GM18868 (cell line): Measurements from ENCODE around the gene INO80.

ENCODE experiments used
- ATAC-seq: cut with Tn5 transposase; IDR thresholded peaks from one replicate; pipeline ENCODE4 v1.9.1; 2021; ENCODE audit warnings: mild to moderate bottlenecking, moderate library complexity; ENCODE audit not compliant: unreplicated experiment

INO80 gene

DNA sequence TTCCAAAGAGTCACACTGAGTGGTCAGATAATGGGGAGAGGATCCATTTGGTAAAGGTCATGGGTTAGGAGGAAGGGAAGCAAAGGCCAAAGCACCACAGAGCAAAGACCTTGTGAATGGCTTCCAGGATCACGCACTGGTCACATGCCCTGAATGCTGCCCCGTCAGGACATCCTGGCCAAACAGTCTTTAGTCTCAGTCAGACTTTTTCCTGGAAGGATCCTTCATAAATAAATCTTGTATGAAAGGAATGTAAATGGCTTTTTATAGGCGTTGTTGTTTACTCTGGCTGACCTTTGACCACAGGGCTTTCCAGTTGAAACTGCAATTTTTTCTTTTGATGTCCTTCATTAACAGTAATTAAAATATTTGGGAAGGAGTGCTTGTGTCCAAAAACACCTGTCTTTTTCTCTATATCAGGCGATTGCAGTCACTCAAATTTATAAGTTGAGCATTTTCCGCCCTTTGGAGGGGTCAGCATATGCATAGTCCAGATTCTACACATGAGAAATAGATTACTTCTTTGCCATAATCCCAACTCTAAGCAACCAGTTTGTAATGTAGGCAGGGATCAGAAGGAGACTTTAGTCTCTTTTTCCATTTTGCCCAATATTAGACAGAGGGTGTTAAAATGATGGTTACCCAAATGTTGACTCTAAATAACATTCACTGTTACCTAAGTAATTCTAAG lies 114.4 kb downstream of the INO80 start:
- no peak for ATAC-seq

DNA sequence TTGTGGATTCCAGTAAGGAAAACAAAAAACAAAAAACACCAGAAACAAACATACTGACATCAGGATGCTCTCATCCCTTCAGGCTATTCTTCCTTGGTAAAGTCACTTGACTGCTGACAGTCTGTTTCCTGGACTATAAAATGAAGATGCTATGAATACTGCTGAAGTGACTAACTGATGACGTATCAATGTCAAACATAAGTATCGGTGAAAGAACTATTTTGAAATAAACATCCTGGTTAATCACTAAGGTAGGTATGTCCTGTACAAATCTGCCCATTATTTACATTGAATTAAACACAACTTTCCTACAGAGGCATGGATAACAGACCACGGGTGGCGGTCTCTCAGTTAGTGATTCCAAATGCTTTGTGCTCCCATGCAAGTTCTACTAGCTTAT lies 116.9 kb downstream of the INO80 start:
- no peak for ATAC-seq

DNA sequence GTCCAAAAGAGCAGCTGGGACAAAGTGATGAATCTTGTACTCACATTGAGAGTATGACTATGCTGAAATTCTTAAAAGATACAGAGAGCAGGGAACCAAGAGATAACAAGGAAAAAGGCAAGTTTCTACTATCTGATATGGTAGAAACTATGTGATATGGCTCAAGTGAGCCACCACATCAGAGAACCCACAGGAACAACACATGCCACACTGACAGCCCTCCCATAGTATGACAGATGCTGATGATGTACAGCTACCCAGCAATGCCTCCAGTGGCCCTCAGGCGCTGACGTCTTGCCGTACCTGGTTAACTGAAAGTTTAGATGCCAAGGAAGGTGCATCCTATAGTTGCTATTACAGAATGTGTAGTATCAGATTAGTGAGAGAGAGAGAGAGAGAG lies 120.4 kb downstream of the INO80 start:
- no peak for ATAC-seq

DNA sequence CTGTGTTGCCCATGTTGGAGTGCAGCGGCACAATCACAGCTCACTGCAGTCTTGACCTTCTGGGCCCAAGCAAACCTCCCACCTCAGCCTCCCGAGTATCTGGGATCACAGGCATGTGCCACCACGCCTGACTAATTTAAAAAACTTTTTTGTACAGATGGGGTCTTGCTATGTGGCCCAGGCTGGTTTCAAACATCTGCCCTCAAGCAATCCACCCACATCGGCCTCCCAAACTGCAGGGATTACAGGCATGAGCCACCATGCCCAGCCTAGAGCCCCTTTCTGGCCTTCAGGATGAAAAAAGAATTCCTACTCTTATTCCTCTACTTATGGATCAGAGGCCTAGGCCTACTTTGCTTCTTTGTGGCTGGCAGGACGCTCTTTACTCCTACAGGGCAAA lies 123.3 kb downstream of the INO80 start:
- ATAC-seq: no peak

DNA sequence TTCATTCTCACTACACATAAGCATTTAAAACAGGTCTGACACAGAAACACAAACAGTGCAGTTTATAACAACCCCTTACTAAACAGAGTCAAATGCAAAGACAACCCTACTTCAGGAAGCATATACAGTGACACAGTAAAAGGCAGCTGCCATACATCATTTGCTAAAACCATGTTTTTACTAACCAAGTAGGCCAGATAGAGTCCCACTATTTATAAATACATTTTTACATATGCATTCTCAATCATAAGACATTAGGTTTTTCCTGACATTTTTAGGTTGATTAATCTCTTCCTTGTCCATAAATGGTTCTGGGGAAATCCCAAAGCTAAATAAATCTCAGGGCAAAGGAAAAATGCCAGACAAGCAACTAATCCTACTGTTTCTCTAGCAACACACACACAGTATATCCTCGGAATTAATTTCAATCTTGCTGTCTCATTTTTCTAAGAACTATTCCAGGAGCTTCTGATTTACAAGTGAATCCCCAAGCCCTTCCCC lies 123.8 kb downstream of the INO80 start:
- no peak for ATAC-seq

DNA sequence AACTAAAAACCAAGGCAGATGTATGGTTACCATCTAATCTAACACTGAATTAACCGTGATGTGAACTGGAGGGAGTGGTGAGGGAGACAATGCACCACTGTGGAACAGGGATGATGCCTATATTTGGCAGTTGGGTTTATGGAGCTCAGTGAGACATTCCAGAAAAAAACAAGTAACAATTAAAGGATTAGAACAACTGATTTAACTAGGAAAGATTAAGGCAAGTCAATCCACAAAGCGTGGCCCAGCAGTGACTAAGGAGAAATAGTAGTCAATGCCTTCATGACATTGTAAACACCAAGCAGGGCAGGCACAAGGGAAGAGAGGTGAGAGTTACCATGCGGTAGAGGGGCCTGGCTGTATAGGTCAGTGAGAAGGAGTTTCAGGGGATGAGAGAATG lies 124.7 kb downstream of the INO80 start:
- no peak for ATAC-seq

DNA sequence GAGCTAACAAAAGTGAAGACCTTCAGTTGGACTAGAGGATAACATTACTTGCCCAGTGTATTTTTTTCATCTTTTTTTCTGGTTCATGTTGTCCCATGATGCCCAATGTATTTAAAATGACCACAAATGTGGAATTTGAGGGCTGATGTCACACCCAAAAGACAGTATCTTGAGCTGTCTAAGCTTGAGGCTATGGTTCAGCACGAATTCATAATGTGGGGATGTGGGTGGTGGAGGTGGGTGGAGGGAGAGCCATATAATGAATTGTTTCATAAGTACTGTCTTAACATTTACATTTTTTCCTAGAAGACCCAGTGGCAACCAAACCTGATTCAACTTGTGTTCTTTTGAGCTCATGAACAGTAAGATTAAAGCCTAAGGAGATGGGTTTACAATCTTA lies 125.3 kb downstream of the INO80 start:
- no peak for ATAC-seq

DNA sequence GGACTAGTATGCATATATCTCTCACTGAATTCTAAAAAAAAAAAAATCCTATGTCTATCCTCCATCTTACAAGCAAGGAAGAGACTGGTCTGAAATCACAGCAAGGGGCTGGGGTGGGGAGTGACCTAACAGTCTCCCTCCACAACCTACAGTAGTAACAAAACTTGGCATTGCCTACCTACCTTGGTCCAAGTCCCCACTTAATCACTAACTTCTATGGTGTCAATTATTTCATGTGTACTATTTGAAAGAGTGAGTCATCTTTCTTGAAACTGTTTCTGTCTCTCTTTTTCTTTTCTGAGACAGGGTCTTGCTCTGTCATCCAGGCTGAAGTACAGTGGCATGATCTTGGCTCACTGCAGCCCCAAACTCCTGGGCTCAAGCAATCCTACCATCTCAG lies 126.0 kb downstream of the INO80 start:
- no peak for ATAC-seq

DNA sequence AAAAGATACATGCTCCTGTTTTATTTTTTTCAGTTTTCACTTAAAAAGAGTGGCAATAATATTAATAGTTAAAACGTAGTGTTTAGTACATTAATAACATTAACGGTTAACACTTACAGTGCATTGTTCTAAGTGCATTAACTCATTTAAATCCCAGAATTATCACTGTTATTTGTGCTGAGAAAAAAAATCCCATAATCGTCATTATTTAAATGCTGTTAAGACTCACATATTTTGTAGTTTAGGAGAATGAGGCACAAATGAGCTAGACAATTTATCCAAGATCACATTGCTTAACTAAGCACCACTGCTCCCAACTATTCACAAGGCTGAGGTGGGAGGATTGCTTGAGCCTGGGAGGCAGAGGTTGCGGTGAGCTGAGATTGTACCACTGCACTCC lies 127.9 kb downstream of the INO80 start:
- ATAC-seq: no peak

DNA sequence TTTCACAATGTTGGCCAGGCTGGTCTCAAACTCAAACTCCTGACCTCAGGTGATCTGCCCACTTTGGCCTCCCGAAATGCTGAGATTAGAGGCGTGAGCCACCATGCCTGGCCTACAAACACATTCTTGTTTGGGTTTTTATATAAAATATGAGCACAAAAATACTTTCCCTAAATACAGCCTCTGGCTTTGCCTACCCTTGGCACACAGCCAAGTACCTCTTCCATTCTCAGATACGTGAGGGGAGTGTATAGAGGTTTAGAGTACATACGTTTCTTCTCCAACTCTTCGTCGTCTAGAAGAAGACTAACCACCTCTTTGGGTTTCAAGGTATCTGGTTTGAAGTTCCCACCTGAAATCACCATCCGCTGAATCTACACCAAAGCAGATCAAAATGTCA lies 129.3 kb downstream of the INO80 start:
- ATAC-seq: no peak

DNA sequence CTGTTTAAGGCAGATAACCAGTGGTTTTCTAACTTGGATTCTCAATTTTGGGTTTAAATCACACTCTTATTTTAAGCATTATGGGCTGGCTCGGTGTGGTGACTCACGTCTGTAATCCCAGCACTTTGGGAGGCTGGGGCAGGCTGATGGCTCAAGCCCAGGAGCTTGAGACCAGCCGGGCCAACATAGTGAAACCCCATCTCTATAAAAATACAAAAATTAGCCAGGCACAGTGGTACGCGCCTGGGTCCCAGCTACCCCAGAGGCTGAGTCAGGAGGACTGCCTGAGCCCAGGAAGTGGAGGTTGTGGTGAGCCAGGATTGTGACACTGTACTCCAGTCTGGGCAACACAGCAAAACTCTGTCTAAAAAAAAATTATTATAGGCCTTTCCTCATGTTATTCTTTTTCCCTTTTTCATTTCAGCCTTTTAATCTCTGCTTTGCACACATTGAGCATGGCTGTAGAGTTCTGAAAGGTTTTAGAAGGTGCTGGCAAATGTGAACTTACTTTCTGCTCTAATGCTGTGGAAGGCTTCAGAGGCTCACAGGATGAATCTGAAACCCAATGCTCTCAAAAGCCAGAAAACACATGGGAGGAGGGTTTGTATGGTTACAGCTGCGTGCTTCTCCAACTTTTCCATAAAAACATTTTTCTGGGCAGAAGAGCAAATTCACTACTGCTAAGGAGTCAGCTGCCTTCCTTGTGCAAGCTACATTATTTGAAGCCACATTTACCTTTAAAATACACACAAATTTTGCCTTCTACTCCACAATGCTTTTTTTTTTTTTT lies 130.3 kb downstream of the INO80 start:
- no peak for ATAC-seq

DNA sequence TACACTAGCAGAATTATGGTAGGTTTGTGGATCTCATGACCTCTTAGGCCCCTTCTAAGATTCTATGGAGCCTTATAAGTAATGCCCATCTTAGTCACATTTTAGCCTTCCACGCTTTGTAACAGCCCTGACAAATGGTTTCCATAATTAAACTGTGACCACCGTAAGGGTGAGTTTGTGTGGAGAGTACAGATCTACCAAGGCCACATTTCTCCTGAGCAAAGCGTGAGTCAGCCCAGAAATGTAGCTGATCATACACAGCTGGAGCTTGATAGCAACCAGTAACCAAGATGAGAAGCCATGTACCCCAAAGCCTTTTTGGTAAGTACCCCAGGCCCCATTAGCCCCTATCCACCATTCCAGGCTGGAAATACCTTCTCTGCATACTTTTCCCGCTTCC lies 131.1 kb downstream of the INO80 start:
- no peak for ATAC-seq

DNA sequence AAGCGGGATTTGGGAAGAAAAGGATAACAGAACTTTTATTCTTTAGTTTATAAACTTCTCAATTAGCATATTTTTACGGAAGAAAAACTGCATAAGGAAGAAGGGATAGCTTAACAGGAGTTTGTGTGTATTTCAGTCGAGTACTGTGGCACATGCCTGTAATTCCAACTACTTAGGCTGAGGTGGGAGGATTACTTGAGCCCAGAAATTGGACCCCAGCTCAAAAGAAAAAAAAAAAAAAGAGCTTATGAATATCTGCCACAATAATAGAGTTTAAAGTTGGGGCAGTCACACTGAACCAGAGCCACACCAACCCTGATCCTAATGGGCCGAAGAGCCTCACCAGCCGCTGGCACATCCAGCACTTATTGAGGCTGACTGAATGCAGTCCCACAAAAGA lies 131.7 kb downstream of the INO80 start:
- no peak for ATAC-seq

DNA sequence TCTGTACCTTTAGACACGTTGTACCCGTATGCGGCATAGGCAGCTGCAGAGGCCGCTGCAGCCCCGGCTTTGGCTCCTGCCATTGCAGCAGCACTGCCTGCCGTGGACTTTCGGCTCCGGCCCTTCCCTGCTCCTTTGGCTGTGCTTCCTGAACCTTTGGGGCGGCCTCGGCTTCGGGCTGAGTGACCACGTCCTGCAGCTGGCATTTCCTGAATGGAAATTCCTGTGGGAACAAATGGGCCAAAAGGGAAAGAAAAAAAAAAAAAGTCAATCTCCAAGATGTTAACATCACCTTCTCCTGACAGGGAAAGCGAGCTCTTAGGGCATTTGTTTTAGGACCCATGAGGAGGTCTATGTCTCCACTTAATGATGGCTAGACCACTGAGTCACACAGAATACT lies 133.2 kb downstream of the INO80 start:
- no peak for ATAC-seq

DNA sequence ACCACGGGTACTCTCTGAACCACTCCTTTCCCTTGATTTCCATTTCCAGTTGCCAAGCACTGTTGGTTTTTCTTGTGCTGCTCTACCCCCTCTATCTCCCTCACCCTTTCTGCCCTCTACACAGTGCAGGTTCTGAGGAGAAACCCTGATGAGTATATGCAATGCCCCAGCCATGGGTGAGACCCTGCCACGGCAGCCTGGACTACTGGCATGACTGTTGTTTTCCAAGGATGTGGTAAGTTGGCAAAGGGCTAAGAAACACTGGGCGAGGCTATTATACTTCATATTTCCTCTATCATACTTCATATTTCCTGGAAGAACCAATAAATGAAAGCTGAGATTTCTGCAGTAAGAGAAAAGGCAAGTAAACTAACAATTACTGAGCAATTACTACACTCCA lies 134.9 kb downstream of the INO80 start:
- no peak for ATAC-seq

DNA sequence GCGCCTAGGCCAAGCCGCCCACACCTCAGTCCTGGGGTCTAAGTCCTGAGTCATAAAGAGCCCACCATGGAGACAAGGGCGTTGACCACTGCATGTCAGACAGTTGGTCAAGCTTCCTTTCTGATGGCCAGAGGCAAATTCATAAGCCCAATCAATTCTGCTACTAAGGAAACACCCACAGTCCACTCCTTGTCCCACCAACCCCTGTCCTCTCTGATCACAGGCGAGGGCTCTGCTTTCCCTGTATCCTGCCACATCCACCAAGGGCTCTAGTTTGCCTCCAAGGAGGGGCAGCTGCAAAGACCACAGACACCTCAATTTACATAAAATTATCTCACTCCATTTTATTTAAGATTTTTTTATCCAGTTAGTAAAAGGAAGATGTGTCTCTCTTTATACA lies 137.5 kb downstream of the INO80 start:
- ATAC-seq: no peak

DNA sequence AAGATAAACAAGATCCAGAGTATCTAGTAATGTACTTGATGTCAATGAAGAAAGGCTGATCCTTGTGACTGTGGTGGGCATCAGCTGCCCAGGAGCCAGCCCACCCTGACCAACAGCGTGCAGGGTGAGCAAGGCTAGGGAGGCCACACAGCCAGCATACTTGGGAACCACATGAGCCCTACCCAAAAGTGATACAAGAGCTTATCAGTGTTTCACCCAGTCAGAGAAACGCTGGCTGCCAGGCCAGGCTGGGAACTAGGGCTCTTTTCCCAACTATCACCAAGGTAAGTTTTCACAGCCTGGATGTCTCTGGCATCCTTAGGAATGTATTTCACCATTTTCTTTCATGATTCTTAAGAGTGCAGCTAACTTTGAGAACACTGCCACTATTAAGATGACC lies 137.9 kb downstream of the INO80 start:
- no peak for ATAC-seq

DNA sequence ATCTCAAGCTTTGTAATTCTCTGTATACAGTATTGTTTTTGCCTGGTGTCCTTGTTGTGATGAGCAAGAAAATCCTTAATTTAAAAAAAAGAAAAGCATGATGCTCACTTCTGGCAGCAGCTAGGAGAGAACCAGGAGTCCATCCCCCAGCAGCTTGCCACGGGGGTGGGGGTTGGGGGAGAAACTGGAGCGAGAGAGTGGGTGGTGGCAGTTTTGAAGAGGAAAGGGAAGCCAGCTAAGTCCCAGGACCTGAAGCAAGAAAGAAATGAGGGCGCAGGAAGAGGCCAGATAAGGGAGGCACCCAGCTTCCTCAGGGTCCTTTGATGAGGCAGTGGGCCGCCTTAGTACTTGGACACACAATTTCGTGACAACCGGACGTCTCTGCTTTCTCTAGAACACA lies 139.3 kb downstream of the INO80 start:
- ATAC-seq: no peak

DNA sequence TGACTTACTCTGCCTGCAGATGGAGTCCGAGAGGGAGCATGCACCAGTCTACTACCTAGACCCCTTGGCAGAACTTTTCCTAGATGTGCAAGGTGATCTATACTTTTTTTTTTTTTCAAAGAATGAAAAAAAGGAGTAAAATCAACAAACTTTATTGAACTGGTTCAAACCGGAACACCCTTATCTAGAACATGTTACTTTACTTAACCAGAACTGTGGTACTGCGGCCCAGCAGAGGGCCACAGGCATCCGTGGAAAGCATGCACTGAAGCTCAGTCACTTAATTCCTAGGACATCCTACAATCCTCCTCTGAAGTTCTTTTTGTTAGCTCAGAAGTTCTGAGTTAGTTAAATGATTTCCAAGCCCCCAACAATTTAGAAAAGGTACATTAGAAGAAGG lies 141.2 kb downstream of the INO80 start:
- no peak for ATAC-seq

DNA sequence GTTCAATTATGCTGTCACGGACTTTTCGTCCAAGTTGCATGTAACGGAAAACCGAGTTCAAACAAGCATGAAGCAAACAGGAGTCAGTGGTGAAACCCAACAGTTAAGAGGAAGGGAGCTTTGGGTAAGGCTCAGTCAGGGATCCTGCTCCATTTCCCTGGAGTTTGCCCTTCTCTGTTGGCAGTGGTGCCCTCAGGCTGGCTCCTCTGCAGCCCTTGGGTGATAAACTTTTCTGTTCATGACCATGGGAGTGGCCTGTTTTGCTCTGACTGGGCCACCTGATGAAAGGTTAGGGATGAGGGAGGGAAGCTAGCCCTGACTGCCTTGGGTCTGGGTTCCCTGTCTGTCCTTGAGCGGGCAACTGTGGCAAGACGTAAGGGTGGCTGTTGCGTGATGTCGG lies 146.7 kb downstream of the INO80 start:
- ATAC-seq: no peak

DNA sequence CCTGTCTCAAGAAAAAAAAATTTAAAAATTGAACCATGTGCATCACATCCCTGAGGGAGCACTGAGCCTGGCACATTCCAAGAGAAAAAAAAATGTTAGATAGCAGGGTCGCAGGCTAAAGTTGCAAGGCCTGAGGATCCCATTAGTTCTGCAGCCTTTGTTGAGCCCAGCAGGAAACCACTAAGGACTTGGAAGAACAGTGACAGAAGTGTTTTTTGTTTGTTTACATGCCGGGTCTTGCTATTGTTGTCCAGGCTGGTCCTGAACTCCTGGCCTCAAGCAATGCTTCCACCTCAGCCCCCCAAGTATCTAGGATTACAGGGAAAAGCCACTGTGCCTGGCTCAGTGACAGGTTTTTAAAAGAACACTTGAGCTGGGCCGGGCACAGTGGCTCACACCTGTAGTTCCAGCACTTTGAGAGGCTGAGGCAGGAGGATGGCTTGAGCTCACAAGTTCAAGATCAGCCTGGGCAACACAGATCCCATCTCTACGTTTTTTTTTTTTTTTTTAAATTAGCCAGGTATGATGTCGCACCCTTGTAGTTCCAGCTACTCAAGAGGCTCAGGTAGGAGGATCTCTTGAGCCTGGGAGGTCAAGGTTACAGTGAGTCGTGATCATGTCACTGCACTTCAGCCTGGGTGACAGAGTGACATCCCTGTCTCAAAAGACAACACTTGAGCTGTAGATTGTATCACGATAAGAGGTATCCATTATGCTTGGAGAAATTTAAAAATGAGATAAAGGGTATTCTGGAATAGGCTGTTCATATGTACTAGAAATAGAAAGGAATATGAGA lies 147.6 kb downstream of the INO80 start:
- no peak for ATAC-seq

DNA sequence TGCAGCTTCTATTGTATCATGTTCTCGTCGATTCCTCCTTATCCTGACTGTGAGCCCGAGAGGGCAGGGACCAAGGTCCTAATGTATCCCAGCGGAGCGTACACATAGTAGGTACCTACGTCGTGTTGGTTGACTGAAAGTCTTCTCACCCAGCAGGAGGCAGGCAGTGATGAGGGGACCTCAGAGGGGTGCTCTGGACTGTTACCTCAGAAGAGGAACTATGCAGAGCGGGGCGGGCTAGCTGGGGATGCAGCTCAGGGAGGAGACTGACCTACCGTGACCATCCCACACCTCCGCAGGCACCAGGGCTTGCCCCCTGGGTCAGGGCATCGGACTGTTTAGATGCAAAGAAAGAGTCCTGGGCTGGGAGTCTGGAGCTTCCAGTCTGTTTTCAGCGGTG lies 151.4 kb downstream of the INO80 start:
- ATAC-seq: no peak
